ENCODE data around the gene ENAH. TPM values are rescaled to one million over a fixed set of nuclear protein-coding genes. Genes with fewer than 3 reads are reported as not detected.

ENAH gene
- total RNA-seq, 1 experiment from 2014 or later, result 100 TPM

DNA sequence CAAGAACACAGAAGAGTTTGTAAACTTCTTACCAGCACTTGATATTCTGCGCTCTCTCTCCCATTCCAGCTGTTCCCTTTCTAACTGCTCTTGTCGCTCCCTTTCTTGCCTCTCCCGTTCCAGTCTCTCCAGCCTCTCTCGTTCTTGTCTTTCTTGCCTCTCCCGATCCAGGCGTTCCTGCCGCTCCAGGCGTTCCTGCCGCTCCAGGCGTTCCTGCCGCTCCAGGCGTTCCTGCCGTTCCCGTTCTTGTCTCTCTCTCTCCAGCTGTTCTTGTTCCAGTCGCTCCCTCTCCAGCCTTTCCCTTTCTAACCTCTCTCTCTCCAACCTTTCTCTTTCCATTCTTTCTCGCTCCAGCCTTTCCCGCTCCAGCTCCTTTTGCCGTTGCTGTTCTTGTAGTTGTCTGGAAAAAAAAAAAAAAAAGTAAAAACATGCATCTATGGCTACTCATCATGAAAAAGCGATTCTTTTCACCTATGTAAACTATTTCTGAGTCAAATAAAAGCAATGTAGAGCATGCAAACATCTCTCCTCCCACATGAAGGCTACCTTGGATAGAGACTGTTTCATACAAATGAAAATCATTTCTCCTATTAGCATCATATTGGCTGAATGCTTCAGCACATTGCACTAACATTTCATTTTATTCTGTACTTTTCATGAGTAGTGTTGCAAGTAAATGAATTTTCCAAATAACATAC lies 133.6 kb downstream of the ENAH start:
- no peak overlapping the region for H3K9ac ChIP-seq (ENCODE audit: low read length)
- ChIA-PET CTCF (interaction anchor here (3.1 kb wide), 1 partner anchor 253 kb away, joined by 9 read pairs; no protein-coding TSS in a partner anchor), RAD21 (ENCODE audit: low non-redundant PET in 1 of 2, low total read pairs in 2 of 2, uncharacterized antibody in 2 of 2, unreplicated experiment in 2 of 2) (no interaction called here), POLR2A (no interaction called here)
- ATAC-seq, result no peak
- no peak overlapping the region for H3K4me2 ChIP-seq (ENCODE audit: low read length)
- no peak overlapping the region for H3K27ac ChIP-seq (ENCODE audit: low read depth, low read length)
- no peak overlapping the region for H2AFZ ChIP-seq (ENCODE audit: low read depth, low read length, poor library complexity, severe bottlenecking)
- TF ChIP-seq YY1 (IDR thresholded peaks at IDR 0.05; ENCODE audit: extremely low read depth, insufficient replicate concordance, low read depth, low read length) (no peak), JUND (IDR thresholded peaks at IDR 0.05) (no peak), EZH2 (IDR thresholded peaks at IDR 0.05) (no peak), ZFX (IDR thresholded peaks at IDR 0.05) (no peak), EGR1 (IDR thresholded peaks at IDR 0.05; ENCODE audit: low read depth) (no peak), SP1 (IDR thresholded peaks at IDR 0.05; ENCODE audit: low read depth) (no peak), ZNF274 (IDR thresholded peaks at IDR 0.05; ENCODE audit: low read depth, low read length) (no peak), EZH2phosphoT487 (IDR thresholded peaks at IDR 0.05; ENCODE audit: borderline replicate concordance) (no peak), CEBPB (IDR thresholded peaks at IDR 0.05; ENCODE audit: low read depth) (no peak), POLR2AphosphoS5 (IDR thresholded peaks at IDR 0.05; ENCODE audit: low read depth, low read length) (no peak)
- peaks cover 0 to 14% of the 10 kb centered on the region in 2 experiments; a peak in 1 of 4 replicates for H3K36me3 ChIP-seq (ENCODE audit: control insufficient read depth in 1 of 2, insufficient read depth in 2 of 2, low read length in 2 of 2)
- no TSS peak for BruUV-seq (replicated peaks)
- H3K4me3 ChIP-seq (replicated peaks in 1 of 2; ENCODE audit: low read depth in 1 of 2, low read length in 2 of 2), result no peak overlapping the region
- no peaks in the 10 kb centered on the region for H3K9me2 ChIP-seq (ENCODE audit: insufficient read depth)
- intact Hi-C loops (cut with micrococcal nuclease), result no loop called here
- peaks cover 7% of the 10 kb centered on the region; the same call in 1 of the 2 replicates for H3K79me2 ChIP-seq (ENCODE audit: insufficient read depth, low read length)
- no peaks in the 10 kb centered on the region for H4K20me1 ChIP-seq (ENCODE audit: insufficient read depth)
- DNase-seq (ENCODE audit: low read depth, low spot score), result no peak
- no peaks in the 10 kb centered on the region for H3K9me3 ChIP-seq (ENCODE audit: control insufficient read depth in 1 of 2, insufficient read depth in 1 of 2, low read depth in 1 of 2, low read length in 2 of 2)
- no peaks in the 10 kb centered on the region for H3K4me1 ChIP-seq (ENCODE audit: control insufficient read depth in 1 of 2, insufficient read depth in 2 of 2, low read length in 2 of 2)
- no peaks in the 10 kb centered on the region for H3K27me3 ChIP-seq (ENCODE audit: insufficient read depth, low read length)

GRCh38 chr1:225517697-225518096 lies 135.2 kb downstream of the ENAH start:
- Histone ChIP-seq H3K4me2 (ENCODE audit: low read length) (no peak overlapping the region), H3K4me1 (ENCODE audit: control insufficient read depth in 1 of 2, insufficient read depth in 2 of 2, low read length in 2 of 2) (no peaks in the 10 kb centered on the region), H3K36me3 (ENCODE audit: control insufficient read depth in 1 of 2, insufficient read depth in 2 of 2, low read length in 2 of 2) (peaks cover 0 to 14% of the 10 kb centered on the region in 2 experiments; a peak in 1 of 4 replicates), H3K9me2 (ENCODE audit: insufficient read depth) (no peaks in the 10 kb centered on the region), H3K9me3 (ENCODE audit: control insufficient read depth in 1 of 2, insufficient read depth in 1 of 2, low read depth in 1 of 2, low read length in 2 of 2) (no peaks in the 10 kb centered on the region), H3K27ac (ENCODE audit: low read depth, low read length) (no peak overlapping the region), H3K9ac (ENCODE audit: low read length) (no peak overlapping the region), H3K27me3 (ENCODE audit: insufficient read depth, low read length) (no peaks in the 10 kb centered on the region), H3K4me3 (replicated peaks in 1 of 2; ENCODE audit: low read depth in 1 of 2, low read length in 2 of 2) (no peak overlapping the region), H2AFZ (ENCODE audit: low read depth, low read length, poor library complexity, severe bottlenecking) (no peak overlapping the region), H4K20me1 (ENCODE audit: insufficient read depth) (no peaks in the 10 kb centered on the region), H3K79me2 (ENCODE audit: insufficient read depth, low read length) (peaks cover 7% of the 10 kb centered on the region; the same call in 1 of the 2 replicates)
- intact Hi-C loops (cut with micrococcal nuclease), result no loop called here
- ChIA-PET CTCF (interaction anchor here (3.1 kb wide), 1 partner anchor 255 kb away, joined by 9 read pairs; no protein-coding TSS in a partner anchor), POLR2A (no interaction called here), RAD21 (ENCODE audit: low non-redundant PET in 1 of 2, low total read pairs in 2 of 2, uncharacterized antibody in 2 of 2, unreplicated experiment in 2 of 2) (no interaction called here)
- TF ChIP-seq EZH2 (IDR thresholded peaks at IDR 0.05) (no peak), RAD21 (IDR thresholded peaks at IDR 0.05; ENCODE audit: low read depth) (0 out of 2 replicates have a peak, but pooled peaks have one; percentile 7)
- no TSS peak for BruUV-seq (replicated peaks)
- no peak for DNase-seq (ENCODE audit: low read depth, low spot score)
- 0 out of 2 replicates have a peak, but pooled peaks have one; percentile 50 for ATAC-seq
